Fibroblast of lung (primary cell): Measurements from ENCODE around the gene ASB15.

Experiments
- EZH2 ChIP-seq: IDR thresholded peaks from 2 replicates; pipeline ENCODE4 v1.5.1; 2012; ENCODE audit warnings: low read length, control low read depth, mild to moderate bottlenecking; ENCODE audit errors: missing control alignments
- TF ChIP-seq, protein P1 (sequence below), 2 donors: IDR thresholded peaks in 1 of 2; conservative IDR thresholded peaks in 1 of 2; 1 replicate in 1 of 2; 2 replicates in 1 of 2; pipeline ENCODE4 v1.5.1; 2011 to 2012; ENCODE audit warnings: low read length in 2 of 2, control low read depth in 1 of 2, inconsistent platforms in 1 of 2, low read depth in 1 of 2, mild to moderate bottlenecking in 1 of 2

GRCh38 chr7:123553159-123553558, 48.5 kb upstream of the ASB15 start:
- TF ChIP-seq, protein P1, sequence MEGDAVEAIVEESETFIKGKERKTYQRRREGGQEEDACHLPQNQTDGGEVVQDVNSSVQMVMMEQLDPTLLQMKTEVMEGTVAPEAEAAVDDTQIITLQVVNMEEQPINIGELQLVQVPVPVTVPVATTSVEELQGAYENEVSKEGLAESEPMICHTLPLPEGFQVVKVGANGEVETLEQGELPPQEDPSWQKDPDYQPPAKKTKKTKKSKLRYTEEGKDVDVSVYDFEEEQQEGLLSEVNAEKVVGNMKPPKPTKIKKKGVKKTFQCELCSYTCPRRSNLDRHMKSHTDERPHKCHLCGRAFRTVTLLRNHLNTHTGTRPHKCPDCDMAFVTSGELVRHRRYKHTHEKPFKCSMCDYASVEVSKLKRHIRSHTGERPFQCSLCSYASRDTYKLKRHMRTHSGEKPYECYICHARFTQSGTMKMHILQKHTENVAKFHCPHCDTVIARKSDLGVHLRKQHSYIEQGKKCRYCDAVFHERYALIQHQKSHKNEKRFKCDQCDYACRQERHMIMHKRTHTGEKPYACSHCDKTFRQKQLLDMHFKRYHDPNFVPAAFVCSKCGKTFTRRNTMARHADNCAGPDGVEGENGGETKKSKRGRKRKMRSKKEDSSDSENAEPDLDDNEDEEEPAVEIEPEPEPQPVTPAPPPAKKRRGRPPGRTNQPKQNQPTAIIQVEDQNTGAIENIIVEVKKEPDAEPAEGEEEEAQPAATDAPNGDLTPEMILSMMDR (conservative IDR thresholded peaks at IDR 0.05 in 1 of 2, IDR thresholded peaks at IDR 0.05 in 1 of 2; ENCODE audit: low read depth in 1 of 2, low read length in 2 of 2), result no peak
- TF ChIP-seq EZH2, result no peak
